Effector memory CD4-positive, alpha-beta T cell (primary cell): Measurements from ENCODE around the gene PLAA.

Experiments used
- DNase-seq, 3 donors: peaks; one replicate each; pipeline ENCODE4 v3.0.0-alpha.2; 2020
- H3K27ac ChIP-seq: 2 replicates; pipeline ENCODE4 v1.7.0; 2013; ENCODE audit warnings: mild to moderate bottlenecking, low read length, moderate library complexity; ENCODE audit not compliant: insufficient read depth, poor library complexity, severe bottlenecking
- H3K27me3 ChIP-seq: replicated peaks from 2 replicates; pipeline ENCODE4 v1.7.0; 2013; ENCODE audit warnings: mild to moderate bottlenecking, low read length; ENCODE audit not compliant: insufficient read depth, control insufficient read depth, poor library complexity, severe bottlenecking
- H3K36me3 ChIP-seq: 2 replicates; pipeline ENCODE4 v1.7.0; 2013; ENCODE audit warnings: mild to moderate bottlenecking, low read length, moderate library complexity; ENCODE audit not compliant: control insufficient read depth, insufficient read depth
- H3K4me1 ChIP-seq: 2 replicates; pipeline ENCODE4 v1.7.0; 2013; ENCODE audit warnings: low read length, mild to moderate bottlenecking; ENCODE audit not compliant: control insufficient read depth, insufficient read depth, poor library complexity, severe bottlenecking
- H3K4me3 ChIP-seq: 2 replicates; pipeline ENCODE4 v1.7.0; 2013; ENCODE audit warnings: low read length, low read depth, mild to moderate bottlenecking; ENCODE audit not compliant: insufficient read depth, poor library complexity, severe bottlenecking
- H3K9me3 ChIP-seq: 2 replicates; pipeline ENCODE4 v1.7.0; 2013; ENCODE audit warnings: mild to moderate bottlenecking, low read length, moderate library complexity; ENCODE audit not compliant: control insufficient read depth
- total RNA-seq, 3 donors: gene quantifications; one replicate each; lab custom pipeline; 2026; lab: John Stamatoyannopoulos, UW

Gene PLAA
- total RNA-seq = 33.7 to 34.6 (median 34.1) reads per million in 3 donors

DNA sequence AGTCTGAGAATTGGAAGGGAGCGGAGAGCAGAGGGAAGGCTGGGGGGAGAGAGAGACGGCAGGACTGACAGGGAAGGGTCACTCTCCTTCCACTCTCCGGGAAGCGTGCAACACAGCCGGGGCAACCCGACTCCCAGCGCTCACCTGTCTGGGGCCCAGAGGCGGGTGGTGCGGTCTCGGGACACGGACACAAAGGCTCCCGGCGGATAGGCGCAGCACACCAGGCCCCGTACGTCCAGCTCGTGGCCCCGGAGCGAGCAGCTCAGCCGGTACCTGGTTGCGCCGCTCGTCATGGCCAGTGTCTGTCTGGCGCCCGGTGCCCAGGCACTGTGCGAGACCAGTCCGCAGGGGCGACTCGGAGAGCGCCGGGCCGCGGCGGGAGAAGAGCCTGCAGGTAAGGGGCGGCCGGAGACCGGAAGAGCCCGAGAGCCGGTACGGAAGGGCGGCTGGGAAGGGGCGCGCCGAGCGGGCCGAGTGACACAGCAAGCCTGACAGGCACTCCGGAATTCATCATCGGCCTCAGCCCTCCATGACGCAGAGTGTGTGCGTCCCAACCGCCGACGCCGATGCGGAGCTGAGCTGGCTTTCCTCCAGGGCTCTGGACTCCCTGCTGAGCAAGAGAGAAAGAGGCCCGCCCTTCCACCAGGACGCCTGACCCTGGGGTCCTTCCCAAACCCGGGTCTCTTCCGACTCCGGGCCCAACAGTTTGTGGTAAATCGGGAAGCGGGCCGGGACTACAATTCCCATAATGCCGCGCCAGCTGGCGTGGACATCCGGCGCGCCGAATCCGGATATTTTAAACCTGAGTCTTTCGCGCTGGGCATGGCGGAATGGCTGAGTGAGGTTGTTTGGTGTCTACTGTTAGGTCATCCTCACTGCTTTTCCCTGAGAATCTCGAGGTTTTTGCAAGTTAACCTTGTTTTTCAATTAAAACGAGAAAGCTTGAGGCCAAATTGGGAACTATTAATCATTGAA lies at the start of gene PLAA:
TSS of gene PLAA (minus strand) at position 490 of the 975 bp plus-strand sequence. CDS start at position 293, 197 bp downstream.
- H3K4me1 ChIP-seq = peaks cover 12% of the 10 kb centered on the region
- H3K9me3 ChIP-seq = no peaks in the 10 kb centered on the region
- peak; percentile 67 to 77 (median 73) for DNase-seq
- peak within 1 kb of the TSS; percentile 99 for H3K4me3 ChIP-seq
- H3K36me3 ChIP-seq = no peaks in the 10 kb centered on the region
- H3K27me3 ChIP-seq = no peaks in the 10 kb centered on the region
- peak within 1 kb of the TSS; percentile 99 for H3K27ac ChIP-seq

DNA sequence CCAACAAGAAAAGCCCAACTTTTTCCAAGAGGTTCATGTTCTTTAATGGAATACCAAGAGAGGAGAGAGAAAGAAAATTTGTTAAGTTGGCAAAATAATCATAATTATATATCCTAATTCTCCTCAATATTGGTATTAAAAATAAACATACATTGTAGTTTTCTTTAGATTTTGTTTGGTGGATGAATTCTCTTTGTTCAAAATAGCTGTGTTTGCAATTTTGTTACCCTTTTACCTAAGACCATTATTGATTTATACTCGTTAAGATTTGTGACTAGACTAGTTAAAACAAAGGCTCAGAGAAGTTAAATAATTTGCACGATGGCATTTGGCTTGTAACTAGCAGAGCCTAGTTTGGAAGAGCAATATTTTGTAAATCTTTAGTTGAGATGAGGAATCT lies 48.8 kb upstream of the PLAA start:
- no peak overlapping the region for H3K27ac ChIP-seq

DNA sequence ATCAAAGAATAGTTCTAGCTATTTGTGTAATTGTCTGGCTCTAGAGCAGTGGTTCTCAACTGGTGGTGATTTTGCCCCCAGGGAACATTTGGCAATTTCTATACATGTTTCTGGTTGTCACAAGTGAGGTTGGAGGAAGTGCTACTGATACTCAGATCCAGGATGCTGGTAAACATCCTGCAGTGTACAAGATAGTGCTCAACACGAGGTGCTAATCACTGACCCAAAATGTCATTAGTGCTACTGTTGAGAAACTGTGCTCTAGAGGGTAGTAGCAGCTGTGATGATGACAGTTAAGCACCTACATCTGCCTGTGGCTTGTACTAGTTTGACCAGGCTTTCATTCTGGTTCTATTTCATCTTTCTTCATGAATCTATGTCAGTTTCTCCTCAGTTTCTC lies 36.3 kb upstream of the PLAA start:
- no peaks in the 10 kb centered on the region for H3K4me1 ChIP-seq
- no peaks in the 10 kb centered on the region for H3K9me3 ChIP-seq
- no peak for DNase-seq
- peaks cover 11% of the 10 kb centered on the region for H3K36me3 ChIP-seq
- H3K27ac ChIP-seq = no peak overlapping the region
- no peak overlapping the region for H3K4me3 ChIP-seq
- H3K27me3 ChIP-seq = no peaks in the 10 kb centered on the region

More for the DNA sequence above, 48.8 kb upstream of the PLAA start:
- H3K27me3 ChIP-seq = no peaks in the 10 kb centered on the region
- no peaks in the 10 kb centered on the region for H3K9me3 ChIP-seq
- no peak overlapping the region for H3K4me3 ChIP-seq
- H3K4me1 ChIP-seq = no peaks in the 10 kb centered on the region
- no peaks in the 10 kb centered on the region for H3K36me3 ChIP-seq
- DNase-seq = no peak

DNA sequence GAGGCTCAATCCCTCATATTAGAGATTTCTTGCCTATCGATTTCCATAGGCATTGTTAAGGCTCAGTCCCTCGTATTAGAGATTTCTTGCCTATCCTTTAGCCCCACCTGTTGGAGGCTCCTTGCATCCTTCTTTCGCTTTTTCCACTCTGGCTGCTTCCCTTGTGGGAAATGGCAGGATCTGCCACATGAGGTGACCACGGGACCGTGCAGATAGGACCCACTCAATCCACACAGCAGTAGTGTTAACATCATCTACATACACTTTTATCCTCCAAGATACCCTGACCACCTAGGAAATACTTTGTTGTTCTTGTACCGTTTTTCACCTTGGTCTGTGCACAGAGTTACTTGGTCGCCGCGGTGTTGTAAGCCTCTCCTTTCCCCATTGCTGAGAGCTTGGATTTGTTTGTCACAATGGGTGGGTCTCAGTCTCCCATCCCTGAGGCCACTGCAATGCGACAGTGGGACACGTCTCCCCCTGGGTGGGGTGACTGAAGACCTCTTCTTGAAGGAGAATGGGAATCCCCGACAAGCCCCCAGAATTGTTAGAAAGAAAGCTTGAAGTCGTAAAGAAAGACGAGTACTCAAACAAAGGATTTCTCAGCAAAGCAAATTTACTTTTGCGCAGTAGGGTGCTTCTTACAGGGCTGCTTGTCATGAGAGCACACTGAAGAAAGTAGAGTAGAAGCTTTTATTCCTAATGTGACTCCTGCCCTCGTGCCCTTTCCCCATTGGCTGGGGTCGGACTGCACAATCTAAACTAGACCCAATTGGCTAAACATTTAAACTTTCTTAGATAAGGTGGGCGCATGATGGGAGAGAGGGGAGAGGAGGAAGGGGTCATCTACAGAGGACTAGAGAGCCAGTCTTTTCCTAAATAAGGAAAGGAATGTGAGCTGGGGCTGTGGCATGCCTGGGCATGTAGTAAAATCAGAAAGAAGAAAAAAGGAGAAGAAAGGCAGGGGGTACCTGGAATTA lies 29.0 kb upstream of the PLAA start:
- H3K27me3 ChIP-seq = no peaks in the 10 kb centered on the region
- H3K4me3 ChIP-seq = no peak overlapping the region
- no peaks in the 10 kb centered on the region for H3K36me3 ChIP-seq
- H3K27ac ChIP-seq = no peak overlapping the region
- DNase-seq = no peak
- no peaks in the 10 kb centered on the region for H3K9me3 ChIP-seq
- no peaks in the 10 kb centered on the region for H3K4me1 ChIP-seq

DNA sequence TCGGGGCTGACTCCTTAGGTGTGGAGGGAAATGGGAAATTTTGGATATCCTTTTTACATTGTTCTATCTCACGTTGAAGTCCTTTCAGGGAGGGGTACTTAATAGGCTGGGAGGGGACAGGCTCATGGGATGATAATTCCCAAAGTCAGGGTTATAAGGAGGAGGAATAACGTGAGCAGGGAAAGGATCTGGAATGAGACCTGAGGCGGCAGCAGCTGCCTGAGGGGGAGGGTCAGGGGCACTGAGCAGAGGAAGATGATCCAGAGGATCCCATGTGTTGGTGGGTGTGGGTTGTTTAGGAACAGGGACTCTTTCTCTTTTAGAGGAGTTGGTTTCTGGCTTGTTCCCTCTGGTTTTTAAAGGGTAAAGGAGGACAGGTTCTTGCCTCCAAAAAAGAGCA lies 27.9 kb upstream of the PLAA start:
- Histone ChIP-seq H3K27me3 (no peaks in the 10 kb centered on the region), H3K36me3 (no peaks in the 10 kb centered on the region), H3K9me3 (no peaks in the 10 kb centered on the region), H3K4me1 (no peaks in the 10 kb centered on the region), H3K4me3 (no peak overlapping the region), H3K27ac (no peak overlapping the region)
- DNase-seq = no peak

DNA sequence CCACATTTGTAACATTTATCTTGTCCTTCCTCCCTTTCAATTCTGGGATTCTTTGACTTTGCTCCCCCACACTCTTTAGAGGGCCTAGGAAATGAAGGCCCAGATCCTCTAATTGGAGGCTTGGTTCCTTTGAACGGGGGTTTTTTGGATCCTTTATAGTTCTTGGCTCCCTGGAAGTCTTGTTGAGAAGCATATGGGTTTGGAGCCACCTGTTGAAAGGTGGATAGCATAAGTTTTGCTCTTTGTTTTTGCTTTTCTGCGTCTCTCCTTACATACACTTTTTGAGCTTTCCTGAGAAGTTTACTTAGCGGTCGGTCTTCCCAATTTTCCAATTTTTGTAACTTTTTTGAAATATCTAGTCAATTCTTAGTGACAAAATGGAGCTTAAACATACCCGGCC lies 26.9 kb upstream of the PLAA start:
- Histone ChIP-seq H3K4me3 (no peak overlapping the region), H3K36me3 (no peaks in the 10 kb centered on the region), H3K27ac (no peak overlapping the region), H3K27me3 (no peaks in the 10 kb centered on the region), H3K4me1 (no peaks in the 10 kb centered on the region), H3K9me3 (no peaks in the 10 kb centered on the region)
- no peak for DNase-seq

DNA sequence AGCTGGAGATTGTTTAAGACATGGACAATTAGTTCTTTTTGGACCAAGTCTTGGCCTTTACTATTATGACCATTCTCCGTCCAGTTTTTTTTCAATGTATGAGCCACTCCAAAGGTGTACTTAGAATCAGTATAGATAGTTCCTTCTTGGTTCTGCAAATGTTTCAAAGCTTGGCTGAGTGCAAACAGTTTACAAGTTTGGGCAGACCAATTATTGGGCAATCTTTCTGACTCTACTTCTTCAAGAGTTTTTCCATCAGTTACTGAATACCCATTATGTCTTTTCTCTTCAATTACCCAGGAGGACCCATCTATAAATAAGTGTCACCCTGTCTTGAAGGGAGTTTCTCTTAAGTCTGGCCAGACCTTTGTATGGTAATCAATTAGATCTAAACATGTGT lies 24.7 kb upstream of the PLAA start:
- H3K36me3 ChIP-seq = no peaks in the 10 kb centered on the region
- H3K4me1 ChIP-seq = no peaks in the 10 kb centered on the region
- H3K9me3 ChIP-seq = no peaks in the 10 kb centered on the region

DNA sequence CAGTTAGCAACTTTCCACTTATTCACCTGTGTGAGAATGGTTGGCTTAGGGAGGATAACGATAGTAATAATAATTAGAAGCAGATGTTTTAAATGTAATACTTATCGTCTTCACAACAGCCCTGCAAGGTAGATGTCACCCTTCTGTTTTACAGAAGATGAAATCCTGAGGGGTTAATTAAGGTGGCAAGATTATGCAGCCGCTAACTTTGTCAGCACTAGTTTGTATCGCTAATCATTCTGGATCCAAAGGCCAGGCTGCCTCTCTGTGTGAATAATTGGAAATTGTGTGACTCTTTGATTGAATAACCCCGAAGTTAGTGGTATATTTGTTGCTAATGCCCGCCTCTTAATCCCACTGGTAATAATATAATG lies 9.8 kb upstream of the PLAA start:
- no peaks in the 10 kb centered on the region for H3K36me3 ChIP-seq
- H3K27ac ChIP-seq = peak overlapping the region; percentile 85
- H3K4me1 ChIP-seq = peaks cover 8% of the 10 kb centered on the region
- no peaks in the 10 kb centered on the region for H3K9me3 ChIP-seq
- H3K27me3 ChIP-seq = no peaks in the 10 kb centered on the region
- no peak for DNase-seq
- peak overlapping the region; percentile 61 for H3K4me3 ChIP-seq

More for the DNA sequence above, 24.7 kb upstream of the PLAA start:
- Histone ChIP-seq H3K27ac (no peak overlapping the region), H3K27me3 (no peaks in the 10 kb centered on the region), H3K4me3 (no peak overlapping the region)
- DNase-seq = no peak

DNA sequence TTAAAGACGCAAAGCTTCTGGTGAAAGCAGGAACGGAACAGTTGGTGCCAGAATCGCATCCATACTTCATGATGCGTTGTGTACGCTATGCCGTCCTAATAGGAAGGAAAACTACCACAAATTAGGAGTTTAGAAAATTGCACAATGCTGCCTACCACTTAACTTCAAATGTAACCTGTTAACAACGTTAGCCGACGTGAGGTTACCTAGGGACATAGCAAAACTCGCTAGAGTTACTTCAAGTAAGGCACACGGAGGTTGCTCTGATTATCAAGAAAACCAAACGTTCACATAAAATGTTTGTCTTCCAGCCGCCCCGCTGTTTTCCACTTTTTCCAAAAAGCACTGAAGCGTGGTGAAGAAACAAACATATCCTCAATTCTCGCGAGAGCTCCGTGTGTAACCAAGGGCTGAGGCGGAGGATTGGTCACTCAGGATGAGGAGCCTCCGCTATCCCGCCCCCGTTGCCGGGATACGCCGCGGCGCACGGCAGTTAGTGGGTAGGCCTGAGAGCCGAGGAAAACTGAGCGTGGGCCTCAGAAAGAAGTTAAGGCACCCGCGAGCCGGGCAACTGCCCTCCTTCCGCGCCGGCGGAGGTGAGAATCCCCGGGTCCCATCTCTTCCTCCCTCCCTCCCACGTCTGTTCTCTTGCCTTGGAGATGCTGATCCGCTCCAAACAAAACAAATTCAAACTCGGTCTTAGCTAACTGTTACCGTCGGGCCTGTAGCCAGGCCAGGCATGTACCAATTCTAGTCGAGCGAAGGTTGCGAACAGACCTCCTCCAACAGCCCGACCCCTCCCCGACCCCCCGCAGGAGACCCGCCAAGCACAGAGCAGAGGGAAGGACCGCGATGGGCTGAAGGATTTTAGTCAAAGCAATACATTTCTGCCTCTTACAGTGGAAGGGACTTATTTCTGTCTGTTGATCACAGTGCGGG lies 9.1 kb upstream of the PLAA start, which contains the start of gene IFT74:
TSS of gene IFT74 (plus strand) at position 492 of the 939 bp plus-strand sequence. CDS start 5,556 bp downstream, outside the sequence.
- Histone ChIP-seq H3K27ac (peak within 1 kb of the TSS; percentile 85), H3K9me3 (no peaks in the 10 kb centered on the region), H3K27me3 (no peaks in the 10 kb centered on the region), H3K4me3 (peak within 1 kb of the TSS; percentile 61), H3K36me3 (no peaks in the 10 kb centered on the region), H3K4me1 (peaks cover 8% of the 10 kb centered on the region)
- peak; percentile 85 to 92 (median 90) for DNase-seq
